ENCODE results near the gene NUMA1. TPM values are rescaled to one million over a fixed set of nuclear protein-coding genes. Genes with fewer than 3 reads are reported as not detected.

Gene NUMA1
- total and polyA plus RNA-seq, 4 donors: 40.4 to 322 (median 196) TPM

DNA sequence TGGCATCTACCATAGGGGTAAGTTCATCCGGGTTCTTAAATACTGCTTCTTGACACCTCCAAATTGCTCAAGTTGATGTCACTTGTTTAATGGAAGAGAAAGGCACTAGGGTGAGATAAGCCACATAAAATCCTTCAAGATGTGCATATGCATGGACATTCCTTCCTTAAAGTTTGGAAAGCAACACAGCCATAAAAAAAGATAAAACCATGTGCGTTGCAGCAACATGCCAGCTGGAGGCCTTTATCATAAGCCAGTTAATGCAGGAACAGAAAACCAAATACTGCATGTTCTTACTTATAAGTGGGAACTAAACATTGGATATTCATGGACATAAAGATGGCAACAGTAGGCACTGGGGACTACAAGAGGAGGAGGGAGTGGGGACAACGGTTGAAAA, 89.6 kb downstream of the NUMA1 start:
- ATAC-seq (ENCODE audit: low FRiP score) (no peak), DNase-seq (no peak)
- no peak overlapping the region for H3K4me3 ChIP-seq (ENCODE audit: low read length in 2 of 2)
- intact Hi-C loops (cut with DNase I): no loop called here
- H3K9me3 ChIP-seq (ENCODE audit: control insufficient read depth, low read length): no peaks in the 10 kb centered on the region
- H3K36me3 ChIP-seq (ENCODE audit: control insufficient read depth in 1 of 2, insufficient read depth in 2 of 2, low read length in 1 of 2): no peaks in the 10 kb centered on the region
- 55% methylated on average over 3 of the region's 3 CpGs for WGBS, 2 donors
- H3K4me1 ChIP-seq (ENCODE audit: control insufficient read depth in 1 of 2, insufficient read depth in 2 of 2, low read length in 2 of 2): peaks cover 3 to 4% of the 10 kb centered on the region in 2 donors
- no peak overlapping the region for H3K27ac ChIP-seq (ENCODE audit: low read depth in 1 of 2, low read length in 2 of 2)
- no peaks in the 10 kb centered on the region for H3K27me3 ChIP-seq (ENCODE audit: control insufficient read depth in 1 of 2, insufficient read depth in 2 of 2, low read length in 1 of 2)

DNA sequence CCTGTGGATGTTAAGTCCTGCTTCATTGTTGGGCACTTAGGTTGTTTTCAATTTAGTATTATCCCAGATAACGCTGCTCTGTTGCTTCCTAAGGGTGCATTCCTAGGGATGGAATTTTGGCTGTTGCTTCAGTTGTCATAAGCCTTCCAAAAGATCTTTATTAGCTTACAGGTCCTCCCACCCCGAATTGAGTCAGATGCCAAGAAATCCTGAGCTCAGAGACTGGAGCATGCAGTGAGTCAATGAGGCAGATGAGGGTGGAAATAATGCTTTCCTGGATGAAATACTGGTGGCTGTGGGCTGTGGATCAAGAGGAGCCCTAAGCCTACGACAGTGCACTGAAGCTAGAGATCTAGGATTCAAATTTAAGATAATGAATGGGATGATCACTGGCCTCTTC, 92.3 kb downstream of the NUMA1 start:
- Histone ChIP-seq H3K4me1 (ENCODE audit: control insufficient read depth in 1 of 2, insufficient read depth in 2 of 2, low read length in 2 of 2) (peaks cover 3 to 4% of the 10 kb centered on the region in 2 donors), H3K27ac (ENCODE audit: low read depth in 1 of 2, low read length in 2 of 2) (peak overlapping the region in 1 of 2 donors; percentile 77), H3K9me3 (ENCODE audit: control insufficient read depth, low read length) (no peaks in the 10 kb centered on the region), H3K36me3 (ENCODE audit: control insufficient read depth in 1 of 2, insufficient read depth in 2 of 2, low read length in 1 of 2) (peaks cover 0 to 2% of the 10 kb centered on the region in 2 donors), H3K27me3 (ENCODE audit: control insufficient read depth in 1 of 2, insufficient read depth in 2 of 2, low read length in 1 of 2) (no peaks in the 10 kb centered on the region), H3K4me3 (ENCODE audit: low read length in 2 of 2) (no peak overlapping the region)
- DNase-seq: no peak
- ATAC-seq (ENCODE audit: low FRiP score): no peak
- WGBS, 2 donors: 4 to 7% methylated on average over 3 of the region's 3 CpGs
- intact Hi-C loops (cut with DNase I): no loop called here

DNA sequence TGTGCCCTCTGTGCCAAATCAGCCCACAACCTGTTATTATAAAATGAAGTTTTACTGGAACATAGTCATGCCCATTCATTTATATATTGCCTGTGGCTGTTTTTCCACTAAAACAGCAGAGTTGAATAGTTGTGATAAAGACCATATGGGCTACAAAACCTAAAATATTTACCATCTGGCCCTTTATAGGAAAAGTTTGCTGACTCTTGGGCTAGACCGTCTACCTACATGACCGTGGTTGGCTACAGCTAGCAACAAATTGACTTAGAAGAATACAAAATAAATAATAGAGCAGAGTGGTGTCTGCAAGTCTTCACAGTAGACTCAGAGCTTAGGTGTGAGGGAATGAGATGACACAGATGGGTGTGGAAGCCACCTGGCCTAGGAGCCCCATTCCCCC, 92.8 kb downstream of the NUMA1 start:
- Histone ChIP-seq H3K9me3 (ENCODE audit: control insufficient read depth, low read length) (no peaks in the 10 kb centered on the region), H3K4me1 (ENCODE audit: control insufficient read depth in 1 of 2, insufficient read depth in 2 of 2, low read length in 2 of 2) (peaks cover 3 to 4% of the 10 kb centered on the region in 2 donors), H3K27ac (ENCODE audit: low read depth in 1 of 2, low read length in 2 of 2) (peak overlapping the region in 1 of 2 donors; percentile 77), H3K27me3 (ENCODE audit: control insufficient read depth in 1 of 2, insufficient read depth in 2 of 2, low read length in 1 of 2) (no peaks in the 10 kb centered on the region), H3K36me3 (ENCODE audit: control insufficient read depth in 1 of 2, insufficient read depth in 2 of 2, low read length in 1 of 2) (peaks cover 0 to 2% of the 10 kb centered on the region in 2 donors), H3K4me3 (ENCODE audit: low read length in 2 of 2) (no peak overlapping the region)
- DNase-seq: no peak
- ATAC-seq (ENCODE audit: low FRiP score): no peak
- WGBS, 2 donors: 5 to 10% methylated on average over 2 of the region's 2 CpGs
- intact Hi-C loops (cut with DNase I): no loop called here

DNA sequence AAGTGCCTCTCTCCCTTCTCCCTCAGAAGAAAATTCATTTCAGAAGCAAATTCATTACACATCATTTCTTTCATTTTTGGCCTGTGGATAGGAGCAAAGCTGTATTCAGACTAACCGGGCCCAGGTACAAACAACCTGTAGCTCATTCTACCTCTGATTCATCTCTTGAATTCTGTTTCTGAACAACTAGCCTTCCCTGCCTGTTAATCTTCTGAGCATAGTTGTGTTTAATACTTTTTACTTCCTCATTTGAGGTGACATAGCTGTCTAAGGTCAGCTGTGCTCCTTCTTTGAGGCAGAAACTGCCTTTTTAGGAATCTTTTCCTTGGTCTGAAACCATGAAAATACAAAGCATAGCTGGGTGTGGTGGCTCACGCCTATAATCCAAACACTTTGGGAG, 94.2 kb downstream of the NUMA1 start:
- DNase-seq: no peak
- ATAC-seq (ENCODE audit: low FRiP score): no peak
- WGBS, 2 donors: 92 to 97% methylated on average over 2 of the region's 2 CpGs

DNA sequence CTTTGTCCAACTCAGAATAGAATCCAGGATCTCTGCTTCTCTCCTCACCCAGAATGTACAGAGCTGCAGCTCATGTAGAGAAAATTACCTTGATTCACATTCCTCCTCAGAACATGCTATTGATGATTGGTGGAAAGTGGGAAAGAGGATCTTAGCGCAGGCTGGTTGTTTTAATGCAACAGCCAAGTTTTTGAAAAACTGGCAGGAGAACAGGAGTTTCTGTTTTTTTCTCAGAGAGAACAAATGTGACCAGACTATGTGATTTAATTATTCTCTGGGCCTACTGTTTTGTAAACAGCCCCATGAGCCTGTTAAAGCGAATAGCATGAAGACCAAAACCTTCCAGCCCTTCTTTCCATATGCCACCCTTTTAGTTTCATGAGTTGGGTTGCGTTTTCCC, 100.7 kb downstream of the NUMA1 start:
- no peak overlapping the region for H3K27ac ChIP-seq (ENCODE audit: low read depth in 1 of 2, low read length in 2 of 2)

More for the DNA sequence above, 94.2 kb downstream of the NUMA1 start:
- intact Hi-C loops (cut with DNase I): no loop called here
- no peaks in the 10 kb centered on the region for H3K9me3 ChIP-seq (ENCODE audit: control insufficient read depth, low read length)
- no peak overlapping the region for H3K27ac ChIP-seq (ENCODE audit: low read depth in 1 of 2, low read length in 2 of 2)
- peaks cover 3 to 4% of the 10 kb centered on the region in 2 donors for H3K4me1 ChIP-seq (ENCODE audit: control insufficient read depth in 1 of 2, insufficient read depth in 2 of 2, low read length in 2 of 2)
- no peaks in the 10 kb centered on the region for H3K27me3 ChIP-seq (ENCODE audit: control insufficient read depth in 1 of 2, insufficient read depth in 2 of 2, low read length in 1 of 2)
- H3K36me3 ChIP-seq (ENCODE audit: control insufficient read depth in 1 of 2, insufficient read depth in 2 of 2, low read length in 1 of 2): peaks cover 0 to 2% of the 10 kb centered on the region in 2 donors
- no peak overlapping the region for H3K4me3 ChIP-seq (ENCODE audit: low read length in 2 of 2)

DNA sequence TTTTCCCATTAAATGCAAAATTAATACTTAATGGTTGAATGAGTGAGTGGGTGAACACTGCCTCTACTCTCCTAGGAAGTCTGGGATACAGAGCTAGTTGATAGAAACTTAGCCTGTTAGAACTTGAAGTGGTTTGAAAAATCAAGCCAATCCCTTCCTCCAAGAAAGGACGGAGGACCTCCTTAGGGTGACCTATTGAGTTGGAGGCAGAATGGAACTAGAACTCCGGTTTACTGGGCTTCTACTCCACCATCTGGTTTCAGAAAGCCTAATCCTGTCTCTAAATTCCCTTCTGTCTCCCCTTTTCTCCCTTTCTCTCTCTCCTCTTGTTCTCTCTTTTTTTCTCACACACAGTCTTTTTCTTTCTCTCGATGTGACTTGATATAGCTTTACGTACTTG, 101.2 kb downstream of the NUMA1 start:
- Histone ChIP-seq H3K27ac (ENCODE audit: low read depth in 1 of 2, low read length in 2 of 2) (no peak overlapping the region), H3K9me3 (ENCODE audit: control insufficient read depth, low read length) (no peaks in the 10 kb centered on the region), H3K4me1 (ENCODE audit: control insufficient read depth in 1 of 2, insufficient read depth in 2 of 2, low read length in 2 of 2) (no peaks in the 10 kb centered on the region), H3K36me3 (ENCODE audit: control insufficient read depth in 1 of 2, insufficient read depth in 2 of 2, low read length in 1 of 2) (peaks cover 0 to 6% of the 10 kb centered on the region in 2 donors), H3K4me3 (ENCODE audit: low read length in 2 of 2) (no peak overlapping the region), H3K27me3 (ENCODE audit: control insufficient read depth in 1 of 2, insufficient read depth in 2 of 2, low read length in 1 of 2) (no peaks in the 10 kb centered on the region)
- 91 to 92% methylated on average over 4 of the region's 4 CpGs for WGBS, 2 donors
- no peak for ATAC-seq (ENCODE audit: low FRiP score)
- intact Hi-C loops (cut with DNase I): no loop called here
- DNase-seq: no peak

More for the DNA sequence above, 100.7 kb downstream of the NUMA1 start:
- intact Hi-C loops (cut with DNase I): no loop called here
- H3K9me3 ChIP-seq (ENCODE audit: control insufficient read depth, low read length): no peaks in the 10 kb centered on the region
- H3K27me3 ChIP-seq (ENCODE audit: control insufficient read depth in 1 of 2, insufficient read depth in 2 of 2, low read length in 1 of 2): no peaks in the 10 kb centered on the region
- no peak overlapping the region for H3K4me3 ChIP-seq (ENCODE audit: low read length in 2 of 2)
- ATAC-seq (ENCODE audit: low FRiP score) (no peak), DNase-seq (no peak)
- no peaks in the 10 kb centered on the region for H3K4me1 ChIP-seq (ENCODE audit: control insufficient read depth in 1 of 2, insufficient read depth in 2 of 2, low read length in 2 of 2)
- 74 to 86% methylated on average over 3 of the region's 3 CpGs for WGBS, 2 donors
- peaks cover 0 to 6% of the 10 kb centered on the region in 2 donors for H3K36me3 ChIP-seq (ENCODE audit: control insufficient read depth in 1 of 2, insufficient read depth in 2 of 2, low read length in 1 of 2)

DNA sequence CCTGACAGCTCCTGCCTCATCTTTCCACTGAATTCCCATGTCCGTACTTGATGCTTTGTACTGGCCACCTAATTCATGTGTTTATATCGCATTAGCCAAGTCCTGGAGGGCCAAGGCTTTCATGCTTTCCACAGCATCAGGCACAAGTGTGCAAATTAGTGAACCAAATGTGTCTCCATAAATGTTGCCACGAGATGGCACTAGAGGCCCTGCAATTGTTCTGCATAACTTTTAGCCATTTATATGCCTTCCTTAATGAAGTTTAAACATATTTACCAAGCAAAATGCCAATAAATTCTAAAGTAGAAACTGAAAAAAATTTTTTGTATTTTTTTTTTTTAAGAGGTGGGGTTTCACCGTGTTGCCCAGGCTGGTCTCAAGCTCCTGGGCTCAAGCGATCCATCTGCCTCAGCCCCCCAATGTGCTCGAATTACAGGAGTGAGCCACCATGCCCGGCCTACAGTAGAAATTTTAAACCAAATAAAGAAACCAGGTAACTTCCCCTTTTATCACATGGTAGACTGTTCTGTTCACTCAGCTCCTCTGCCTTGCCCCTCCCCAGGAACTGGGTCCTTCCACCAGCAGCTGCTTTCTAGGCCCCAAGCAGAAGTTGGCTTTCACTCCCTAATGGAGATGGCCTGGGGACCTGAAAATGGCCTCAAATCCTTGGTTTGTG, 102.5 kb downstream of the NUMA1 start:
- intact Hi-C loops (cut with DNase I): loop anchor here in 1 of 2 donors (2.0 kb wide), 1 partner anchor 111 kb away; no protein-coding TSS in a partner anchor
- DNase-seq: peak in 1 of 2 donors; percentile 60
- Histone ChIP-seq H3K4me1 (ENCODE audit: control insufficient read depth in 1 of 2, insufficient read depth in 2 of 2, low read length in 2 of 2) (no peaks in the 10 kb centered on the region), H3K9me3 (ENCODE audit: control insufficient read depth, low read length) (no peaks in the 10 kb centered on the region), H3K4me3 (ENCODE audit: low read length in 2 of 2) (no peak overlapping the region), H3K36me3 (ENCODE audit: control insufficient read depth in 1 of 2, insufficient read depth in 2 of 2, low read length in 1 of 2) (peaks cover 0 to 3% of the 10 kb centered on the region in 2 donors), H3K27ac (ENCODE audit: low read depth in 1 of 2, low read length in 2 of 2) (no peak overlapping the region), H3K27me3 (ENCODE audit: control insufficient read depth in 1 of 2, insufficient read depth in 2 of 2, low read length in 1 of 2) (no peaks in the 10 kb centered on the region)
- 52 to 53% methylated on average over 7 of the region's 7 CpGs for WGBS, 2 donors
- peak; percentile 77 for ATAC-seq (ENCODE audit: low FRiP score)

DNA sequence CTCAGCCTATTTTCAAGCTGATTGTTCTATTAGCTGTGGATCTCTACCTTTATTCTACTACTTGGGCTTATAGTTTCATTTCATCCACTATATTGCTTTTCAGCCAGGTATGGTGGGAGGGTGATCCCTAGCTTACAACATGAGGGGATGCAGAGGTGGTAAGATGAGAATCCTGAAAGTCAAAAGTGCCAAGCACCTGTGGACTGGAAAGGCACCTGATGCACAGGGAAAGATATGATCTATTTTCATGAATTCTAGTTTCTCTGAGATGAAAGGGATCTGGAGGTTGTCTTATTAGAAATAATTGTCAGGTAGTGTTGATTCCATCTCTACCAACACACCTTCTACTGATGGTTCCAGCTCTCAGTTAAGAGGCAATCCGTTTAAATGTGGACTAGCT, 103.3 kb downstream of the NUMA1 start:
- H3K4me1 ChIP-seq (ENCODE audit: control insufficient read depth in 1 of 2, insufficient read depth in 2 of 2, low read length in 2 of 2): no peaks in the 10 kb centered on the region
- no peak overlapping the region for H3K27ac ChIP-seq (ENCODE audit: low read depth in 1 of 2, low read length in 2 of 2)
- DNase-seq (no peak), ATAC-seq (ENCODE audit: low FRiP score) (no peak)
- H3K9me3 ChIP-seq (ENCODE audit: control insufficient read depth, low read length): no peaks in the 10 kb centered on the region
- H3K36me3 ChIP-seq (ENCODE audit: control insufficient read depth in 1 of 2, insufficient read depth in 2 of 2, low read length in 1 of 2): peaks cover 0 to 3% of the 10 kb centered on the region in 2 donors
- 64 to 74% methylated on average over 1 of the region's 1 CpG for whole genome bisulfite sequencing, 2 donors
- no peak overlapping the region for H3K4me3 ChIP-seq (ENCODE audit: low read length in 2 of 2)
- intact Hi-C loops (cut with DNase I): loop anchor here in 1 of 2 donors (2.0 kb wide), 1 partner anchor 112 kb away; no protein-coding TSS in a partner anchor
- no peaks in the 10 kb centered on the region for H3K27me3 ChIP-seq (ENCODE audit: control insufficient read depth in 1 of 2, insufficient read depth in 2 of 2, low read length in 1 of 2)

DNA sequence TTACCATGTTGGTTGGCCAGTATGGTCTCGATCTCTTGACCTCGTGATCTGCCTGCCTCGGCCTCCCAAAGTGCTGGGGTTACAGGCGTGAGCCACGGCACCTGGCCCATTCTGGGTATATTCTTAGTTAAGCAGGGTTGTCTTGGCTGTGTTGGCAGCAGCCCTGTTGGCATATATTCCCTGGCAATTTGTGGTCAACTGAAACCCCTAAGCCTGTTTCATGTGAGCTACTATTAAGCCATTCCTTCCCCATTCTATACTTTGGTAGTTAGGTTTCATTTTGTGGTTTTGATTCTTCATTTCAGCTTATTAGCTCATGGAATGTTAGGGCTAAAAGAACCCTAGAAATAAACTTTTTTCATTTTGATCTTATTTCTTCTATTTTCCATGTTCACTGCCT, 103.8 kb downstream of the NUMA1 start:
- DNase-seq (no peak), ATAC-seq (ENCODE audit: low FRiP score) (no peak)
- intact Hi-C loops (cut with DNase I): loop anchor here in 1 of 2 donors (2.0 kb wide), 1 partner anchor 112 kb away; no protein-coding TSS in a partner anchor
- Histone ChIP-seq H3K27ac (ENCODE audit: low read depth in 1 of 2, low read length in 2 of 2) (no peak overlapping the region), H3K4me3 (ENCODE audit: low read length in 2 of 2) (no peak overlapping the region), H3K36me3 (ENCODE audit: control insufficient read depth in 1 of 2, insufficient read depth in 2 of 2, low read length in 1 of 2) (peaks cover 0 to 3% of the 10 kb centered on the region in 2 donors), H3K9me3 (ENCODE audit: control insufficient read depth, low read length) (no peaks in the 10 kb centered on the region), H3K27me3 (ENCODE audit: control insufficient read depth in 1 of 2, insufficient read depth in 2 of 2, low read length in 1 of 2) (no peaks in the 10 kb centered on the region), H3K4me1 (ENCODE audit: control insufficient read depth in 1 of 2, insufficient read depth in 2 of 2, low read length in 2 of 2) (no peaks in the 10 kb centered on the region)
- WGBS, 2 donors: 72 to 73% methylated on average over 5 of the region's 5 CpGs
